HEK293 (cell line): ENCODE results near the gene ANKRD13A.

Experiments used
- BCL11A ChIP-seq: fragments of 450-650 bp; formaldehyde crosslinking; IDR thresholded peaks from 2 replicates; pipeline ENCODE4 v1.5.1; 2016; ENCODE audit warnings: low read depth, missing biosample characterization, missing genetic modification characterization
- EGR2 ChIP-seq: fragments of 450-650 bp; formaldehyde crosslinking; IDR thresholded peaks from 2 replicates; pipeline ENCODE4 v1.5.1; 2016; ENCODE audit warnings: low read depth, missing biosample characterization, missing genetic modification characterization
- GLIS1 ChIP-seq: fragments of 450-650 bp; formaldehyde crosslinking; IDR thresholded peaks from 2 replicates; pipeline ENCODE4 v1.5.1; 2016; ENCODE audit warnings: missing biosample characterization, missing genetic modification characterization
- KLF10 ChIP-seq: fragments of 450-650 bp; IDR thresholded peaks from 2 replicates; pipeline ENCODE4 v1.5.1; 2018; ENCODE audit warnings: missing biosample characterization, mild to moderate bottlenecking, missing genetic modification characterization
- KLF7 ChIP-seq: fragments of 450-650 bp; formaldehyde crosslinking; IDR thresholded peaks from 2 replicates; pipeline ENCODE4 v1.5.1; 2016; ENCODE audit warnings: missing biosample characterization, missing genetic modification characterization, borderline replicate concordance
- MEIS1 ChIP-seq: sonication (generic); formaldehyde crosslinking; IDR thresholded peaks from 2 replicates; pipeline ENCODE4 v1.8.1; 2022; ENCODE audit warnings: missing genetic modification reagents, mild to moderate bottlenecking, borderline replicate concordance
- RBAK ChIP-seq: fragments of 450-650 bp; formaldehyde crosslinking; IDR thresholded peaks from 2 replicates; pipeline ENCODE4 v1.5.1; 2016; ENCODE audit warnings: missing biosample characterization, missing genetic modification characterization
- SCRT2 ChIP-seq: fragments of 450-650 bp; formaldehyde crosslinking; IDR thresholded peaks from 2 replicates; pipeline ENCODE4 v1.5.1; 2016; ENCODE audit warnings: missing biosample characterization, missing genetic modification characterization
- SP7 ChIP-seq: fragments of 450-650 bp; formaldehyde crosslinking; IDR thresholded peaks from 2 replicates; pipeline ENCODE4 v1.5.1; 2016; ENCODE audit warnings: missing biosample characterization, missing genetic modification characterization
- YY2 ChIP-seq: fragments of 450-650 bp; formaldehyde crosslinking; IDR thresholded peaks from 2 replicates; pipeline ENCODE4 v1.5.1; 2016; ENCODE audit warnings: missing biosample characterization, missing genetic modification characterization
- ZBTB1 ChIP-seq: fragments of 450-650 bp; formaldehyde crosslinking; IDR thresholded peaks from 2 replicates; pipeline ENCODE4 v1.5.1; 2016; ENCODE audit warnings: missing biosample characterization, missing genetic modification characterization
- ZBTB17 ChIP-seq: fragments of 450-650 bp; formaldehyde crosslinking; IDR thresholded peaks from 2 replicates; pipeline ENCODE4 v1.5.1; 2016; ENCODE audit warnings: missing biosample characterization, missing genetic modification characterization
- ZNF140 ChIP-seq: fragments of 450-650 bp; formaldehyde crosslinking; IDR thresholded peaks from 2 replicates; pipeline ENCODE4 v1.5.1; 2016; ENCODE audit warnings: missing biosample characterization, missing genetic modification characterization
- ZNF146 ChIP-seq: fragments of 450-650 bp; formaldehyde crosslinking; IDR thresholded peaks from 2 replicates; pipeline ENCODE4 v1.5.1; 2016; ENCODE audit warnings: missing biosample characterization, missing genetic modification characterization
- ZNF16 ChIP-seq: fragments of 450-650 bp; formaldehyde crosslinking; IDR thresholded peaks from 2 replicates; pipeline ENCODE4 v1.5.1; 2016; ENCODE audit warnings: low read depth, missing biosample characterization, missing genetic modification characterization
- ZNF354C ChIP-seq: fragments of 450-650 bp; formaldehyde crosslinking; IDR thresholded peaks from 2 replicates; pipeline ENCODE4 v1.5.1; 2016; ENCODE audit warnings: missing biosample characterization, missing genetic modification characterization, low read depth, borderline replicate concordance
- ZNF37A ChIP-seq: fragments of 450-650 bp; IDR thresholded peaks from 2 replicates; pipeline ENCODE4 v1.5.1; 2018; ENCODE audit warnings: missing biosample characterization, missing genetic modification characterization
- ZNF404 ChIP-seq: fragments of 450-650 bp; formaldehyde crosslinking; IDR thresholded peaks from 2 replicates; pipeline ENCODE4 v1.5.1; 2017; ENCODE audit warnings: missing biosample characterization, missing genetic modification characterization
- ZNF416 ChIP-seq: fragments of 450-650 bp; formaldehyde crosslinking; IDR thresholded peaks from 2 replicates; pipeline ENCODE4 v1.5.1; 2016; ENCODE audit warnings: missing biosample characterization, missing genetic modification characterization
- ZNF529 ChIP-seq: fragments of 450-650 bp; formaldehyde crosslinking; IDR thresholded peaks from 2 replicates; pipeline ENCODE4 v1.5.1; 2017; ENCODE audit warnings: missing genetic modification characterization, missing biosample characterization; ENCODE audit not compliant: insufficient replicate concordance
- ZNF530 ChIP-seq: fragments of 450-650 bp; formaldehyde crosslinking; IDR thresholded peaks from 2 replicates; pipeline ENCODE4 v1.5.1; 2016; ENCODE audit warnings: low read depth, missing biosample characterization, missing genetic modification characterization
- ZNF558 ChIP-seq: fragments of 450-650 bp; formaldehyde crosslinking; IDR thresholded peaks from 2 replicates; pipeline ENCODE4 v1.5.1; 2016; ENCODE audit warnings: missing biosample characterization, missing genetic modification characterization
- ZNF596 ChIP-seq: fragments of 450-650 bp; IDR thresholded peaks from 2 replicates; pipeline ENCODE4 v1.5.0; 2018; ENCODE audit warnings: missing biosample characterization, mild to moderate bottlenecking, missing genetic modification characterization, moderate library complexity
- ZNF654 ChIP-seq: fragments of 450-650 bp; formaldehyde crosslinking; IDR thresholded peaks from 2 replicates; pipeline ENCODE4 v1.5.1; 2016; ENCODE audit warnings: low read depth, missing biosample characterization, missing genetic modification characterization
- ZNF792 ChIP-seq: fragments of 450-650 bp; formaldehyde crosslinking; IDR thresholded peaks from 2 replicates; pipeline ENCODE4 v1.5.1; 2016; ENCODE audit warnings: missing biosample characterization, missing genetic modification characterization
- ZNF837 ChIP-seq: fragments of 450-650 bp; formaldehyde crosslinking; IDR thresholded peaks from 2 replicates; pipeline ENCODE4 v1.5.1; 2016; ENCODE audit warnings: missing biosample characterization, missing genetic modification characterization
- TF ChIP-seq, protein P1 (sequence below): fragments of 450-650 bp; formaldehyde crosslinking; IDR thresholded peaks from 2 replicates; pipeline ENCODE4 v1.5.1; 2017; ENCODE audit warnings: missing biosample characterization, missing genetic modification characterization
- TF ChIP-seq, protein P2 (sequence below): IDR thresholded peaks from 2 replicates; pipeline ENCODE4 v1.6.1; 2011; ENCODE audit warnings: mild to moderate bottlenecking, low read depth, low read length, borderline replicate concordance
- TF ChIP-seq, protein P3 (sequence below): fragments of 450-650 bp; formaldehyde crosslinking; IDR thresholded peaks from 2 replicates; pipeline ENCODE4 v1.5.1; 2016; ENCODE audit warnings: missing biosample characterization, missing genetic modification characterization
- TF ChIP-seq, protein P4 (sequence below): fragments of 450-650 bp; formaldehyde crosslinking; IDR thresholded peaks from 2 replicates; pipeline ENCODE4 v1.5.1; 2016; ENCODE audit warnings: missing biosample characterization, missing genetic modification characterization
- TF ChIP-seq, protein P5 (sequence below): fragments of 450-650 bp; formaldehyde crosslinking; IDR thresholded peaks from 2 replicates; pipeline ENCODE4 v1.5.1; 2016; ENCODE audit warnings: missing biosample characterization, missing genetic modification characterization
- TF ChIP-seq, protein P6 (sequence below): fragments of 450-650 bp; formaldehyde crosslinking; IDR thresholded peaks from 2 replicates; pipeline ENCODE4 v1.5.1; 2016; ENCODE audit warnings: missing biosample characterization, missing genetic modification characterization

ANKRD13A gene

DNA sequence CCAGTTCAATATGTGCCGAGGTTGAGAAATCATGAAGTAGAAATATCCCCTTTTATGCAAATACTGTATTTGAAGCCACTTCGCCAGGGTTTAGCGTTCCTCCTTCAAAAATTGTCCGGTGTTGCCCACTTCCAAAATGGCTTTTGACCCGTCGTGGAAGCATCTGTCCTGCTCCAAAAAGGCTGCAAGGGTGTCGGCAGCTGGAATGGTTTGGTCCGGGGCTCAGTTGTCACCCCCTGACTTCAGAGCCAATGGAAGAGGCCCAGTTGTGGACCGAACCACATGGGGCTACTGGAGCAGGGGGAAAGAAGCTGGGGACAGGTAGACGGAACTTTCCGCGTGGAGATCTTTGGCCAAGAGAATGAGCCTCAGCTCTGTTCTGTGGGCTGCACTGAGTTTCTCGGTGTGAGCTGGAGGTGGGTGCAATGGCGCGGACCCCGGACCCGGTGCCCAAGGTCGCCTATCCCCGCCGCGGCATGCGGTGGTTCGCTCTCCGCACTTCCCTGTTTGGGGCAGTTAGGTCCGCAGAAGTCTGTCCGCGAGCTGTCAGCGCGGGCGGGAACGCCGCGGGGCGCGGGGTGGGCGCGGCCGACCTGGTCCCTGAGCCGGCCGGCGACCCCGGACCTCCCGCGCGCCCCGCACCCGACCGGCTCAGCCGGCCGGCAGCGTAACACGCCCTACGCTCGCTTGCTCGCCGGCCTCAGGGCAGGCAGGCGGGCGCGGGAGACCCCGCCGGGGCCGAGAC lies at the start of gene ANKRD13A (continued):
- TF ChIP-seq ZNF354C (tag by site-specific recombination) (no peak), SCRT2 (tag by site-specific recombination) (no peak; the same call in 1 of the 2 replicates), ZNF146 (tag by site-specific recombination) (peak; percentile 46; the same call in 1 of the 2 replicates), ZNF654 (tag by site-specific recombination) (no peak), ZNF837 (tag by site-specific recombination) (no peak), RBAK (tag by site-specific recombination) (no peak), ZNF404 (no peak), ZBTB1 (tag by site-specific recombination) (no peak), KLF10 (tag by site-specific recombination) (peak; percentile 69), BCL11A (tag by site-specific recombination) (0 out of 2 replicates have a peak, but pooled peaks have one; percentile 47), ZNF529 (no peak), ZNF140 (tag by site-specific recombination) (no peak), ZNF558 (tag by site-specific recombination) (peak; percentile 79), ZBTB17 (tag by site-specific recombination) (peak; percentile 91), ZNF416 (no peak), ZNF596 (no peak), KLF7 (no peak), MEIS1 (CRISPR knock-in tag) (no peak), YY2 (tag by site-specific recombination) (peak; percentile 72; the same call in 1 of the 2 replicates), ZNF16 (tag by site-specific recombination) (no peak), ZNF530 (no peak), EGR2 (tag by site-specific recombination) (0 out of 2 replicates have a peak, but pooled peaks have one; percentile 13), GLIS1 (tag by site-specific recombination) (no peak), ZNF792 (tag by site-specific recombination) (no peak), ZNF37A (tag by site-specific recombination) (no peak), SP7 (tag by site-specific recombination) (peak; percentile 93)
- TF ChIP-seq, protein P1, sequence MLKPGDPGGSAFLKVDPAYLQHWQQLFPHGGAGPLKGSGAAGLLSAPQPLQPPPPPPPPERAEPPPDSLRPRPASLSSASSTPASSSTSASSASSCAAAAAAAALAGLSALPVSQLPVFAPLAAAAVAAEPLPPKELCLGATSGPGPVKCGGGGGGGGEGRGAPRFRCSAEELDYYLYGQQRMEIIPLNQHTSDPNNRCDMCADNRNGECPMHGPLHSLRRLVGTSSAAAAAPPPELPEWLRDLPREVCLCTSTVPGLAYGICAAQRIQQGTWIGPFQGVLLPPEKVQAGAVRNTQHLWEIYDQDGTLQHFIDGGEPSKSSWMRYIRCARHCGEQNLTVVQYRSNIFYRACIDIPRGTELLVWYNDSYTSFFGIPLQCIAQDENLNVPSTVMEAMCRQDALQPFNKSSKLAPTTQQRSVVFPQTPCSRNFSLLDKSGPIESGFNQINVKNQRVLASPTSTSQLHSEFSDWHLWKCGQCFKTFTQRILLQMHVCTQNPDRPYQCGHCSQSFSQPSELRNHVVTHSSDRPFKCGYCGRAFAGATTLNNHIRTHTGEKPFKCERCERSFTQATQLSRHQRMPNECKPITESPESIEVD (tag by site-specific recombination) = no peak; the same call in 1 of the 2 replicates
- TF ChIP-seq, protein P2, sequence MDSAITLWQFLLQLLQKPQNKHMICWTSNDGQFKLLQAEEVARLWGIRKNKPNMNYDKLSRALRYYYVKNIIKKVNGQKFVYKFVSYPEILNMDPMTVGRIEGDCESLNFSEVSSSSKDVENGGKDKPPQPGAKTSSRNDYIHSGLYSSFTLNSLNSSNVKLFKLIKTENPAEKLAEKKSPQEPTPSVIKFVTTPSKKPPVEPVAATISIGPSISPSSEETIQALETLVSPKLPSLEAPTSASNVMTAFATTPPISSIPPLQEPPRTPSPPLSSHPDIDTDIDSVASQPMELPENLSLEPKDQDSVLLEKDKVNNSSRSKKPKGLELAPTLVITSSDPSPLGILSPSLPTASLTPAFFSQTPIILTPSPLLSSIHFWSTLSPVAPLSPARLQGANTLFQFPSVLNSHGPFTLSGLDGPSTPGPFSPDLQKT = no peak
- TF ChIP-seq, protein P3, sequence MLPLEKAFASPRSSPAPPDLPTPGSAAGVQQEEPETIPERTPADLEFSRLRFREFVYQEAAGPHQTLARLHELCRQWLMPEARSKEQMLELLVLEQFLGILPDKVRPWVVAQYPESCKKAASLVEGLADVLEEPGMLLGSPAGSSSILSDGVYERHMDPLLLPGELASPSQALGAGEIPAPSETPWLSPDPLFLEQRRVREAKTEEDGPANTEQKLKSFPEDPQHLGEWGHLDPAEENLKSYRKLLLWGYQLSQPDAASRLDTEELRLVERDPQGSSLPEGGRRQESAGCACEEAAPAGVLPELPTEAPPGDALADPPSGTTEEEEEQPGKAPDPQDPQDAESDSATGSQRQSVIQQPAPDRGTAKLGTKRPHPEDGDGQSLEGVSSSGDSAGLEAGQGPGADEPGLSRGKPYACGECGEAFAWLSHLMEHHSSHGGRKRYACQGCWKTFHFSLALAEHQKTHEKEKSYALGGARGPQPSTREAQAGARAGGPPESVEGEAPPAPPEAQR (tag by site-specific recombination) = peak; percentile 94
- TF ChIP-seq, protein P4, sequence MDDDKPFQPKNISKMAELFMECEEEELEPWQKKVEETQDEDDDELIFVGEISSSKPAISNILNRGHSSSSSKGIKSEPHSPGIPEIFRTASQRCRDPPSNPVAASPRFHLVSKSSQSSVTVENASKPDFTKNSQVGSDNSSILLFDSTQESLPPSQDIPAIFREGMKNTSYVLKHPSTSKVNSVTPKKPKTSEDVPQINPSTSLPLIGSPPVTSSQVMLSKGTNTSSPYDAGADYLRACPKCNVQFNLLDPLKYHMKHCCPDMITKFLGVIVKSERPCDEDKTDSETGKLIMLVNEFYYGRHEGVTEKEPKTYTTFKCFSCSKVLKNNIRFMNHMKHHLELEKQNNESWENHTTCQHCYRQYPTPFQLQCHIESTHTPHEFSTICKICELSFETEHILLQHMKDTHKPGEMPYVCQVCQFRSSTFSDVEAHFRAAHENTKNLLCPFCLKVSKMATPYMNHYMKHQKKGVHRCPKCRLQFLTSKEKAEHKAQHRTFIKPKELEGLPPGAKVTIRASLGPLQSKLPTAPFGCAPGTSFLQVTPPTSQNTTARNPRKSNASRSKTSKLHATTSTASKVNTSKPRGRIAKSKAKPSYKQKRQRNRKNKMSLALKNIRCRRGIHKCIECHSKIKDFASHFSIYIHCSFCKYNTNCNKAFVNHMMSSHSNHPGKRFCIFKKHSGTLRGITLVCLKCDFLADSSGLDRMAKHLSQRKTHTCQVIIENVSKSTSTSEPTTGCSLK (tag by site-specific recombination) = no peak
- TF ChIP-seq, protein P5, sequence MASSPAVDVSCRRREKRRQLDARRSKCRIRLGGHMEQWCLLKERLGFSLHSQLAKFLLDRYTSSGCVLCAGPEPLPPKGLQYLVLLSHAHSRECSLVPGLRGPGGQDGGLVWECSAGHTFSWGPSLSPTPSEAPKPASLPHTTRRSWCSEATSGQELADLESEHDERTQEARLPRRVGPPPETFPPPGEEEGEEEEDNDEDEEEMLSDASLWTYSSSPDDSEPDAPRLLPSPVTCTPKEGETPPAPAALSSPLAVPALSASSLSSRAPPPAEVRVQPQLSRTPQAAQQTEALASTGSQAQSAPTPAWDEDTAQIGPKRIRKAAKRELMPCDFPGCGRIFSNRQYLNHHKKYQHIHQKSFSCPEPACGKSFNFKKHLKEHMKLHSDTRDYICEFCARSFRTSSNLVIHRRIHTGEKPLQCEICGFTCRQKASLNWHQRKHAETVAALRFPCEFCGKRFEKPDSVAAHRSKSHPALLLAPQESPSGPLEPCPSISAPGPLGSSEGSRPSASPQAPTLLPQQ (tag by site-specific recombination) = peak; percentile 80
- TF ChIP-seq, protein P6, sequence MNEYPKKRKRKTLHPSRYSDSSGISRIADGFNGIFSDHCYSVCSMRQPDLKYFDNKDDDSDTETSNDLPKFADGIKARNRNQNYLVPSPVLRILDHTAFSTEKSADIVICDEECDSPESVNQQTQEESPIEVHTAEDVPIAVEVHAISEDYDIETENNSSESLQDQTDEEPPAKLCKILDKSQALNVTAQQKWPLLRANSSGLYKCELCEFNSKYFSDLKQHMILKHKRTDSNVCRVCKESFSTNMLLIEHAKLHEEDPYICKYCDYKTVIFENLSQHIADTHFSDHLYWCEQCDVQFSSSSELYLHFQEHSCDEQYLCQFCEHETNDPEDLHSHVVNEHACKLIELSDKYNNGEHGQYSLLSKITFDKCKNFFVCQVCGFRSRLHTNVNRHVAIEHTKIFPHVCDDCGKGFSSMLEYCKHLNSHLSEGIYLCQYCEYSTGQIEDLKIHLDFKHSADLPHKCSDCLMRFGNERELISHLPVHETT = peak; percentile 97
